ENCODE data around the gene SOCS6. TPM values are rescaled to one million over a fixed set of nuclear protein-coding genes. Genes with fewer than 3 reads are reported as not detected.

The SOCS6 gene
- total RNA-seq (2022; extraction: Qiagen RNA extraction), result 24.3 to 34.7 TPM (median 32.6 TPM) in 5 replicates

GRCh38 chr18:70288851-70289328 is at the start of gene SOCS6:
SOCS6 (plus strand) TSS chr18:70289045; CDS start chr18:70324669, 35,624 bp downstream.

Other genes starting within 250 kb of the SOCS6 start
- gene RTTN, start 83.4 kb upstream of the SOCS6 start, total RNA-seq (2022; extraction: Qiagen RNA extraction), result 5.2 to 6.6 TPM (median 6.1 TPM) in 5 replicates

Data from A549 treated with CORT108297 at 1 μM for 4 hours (cell line).